Measurements from ENCODE around the gene MEIS2.

Gene MEIS2

DNA sequence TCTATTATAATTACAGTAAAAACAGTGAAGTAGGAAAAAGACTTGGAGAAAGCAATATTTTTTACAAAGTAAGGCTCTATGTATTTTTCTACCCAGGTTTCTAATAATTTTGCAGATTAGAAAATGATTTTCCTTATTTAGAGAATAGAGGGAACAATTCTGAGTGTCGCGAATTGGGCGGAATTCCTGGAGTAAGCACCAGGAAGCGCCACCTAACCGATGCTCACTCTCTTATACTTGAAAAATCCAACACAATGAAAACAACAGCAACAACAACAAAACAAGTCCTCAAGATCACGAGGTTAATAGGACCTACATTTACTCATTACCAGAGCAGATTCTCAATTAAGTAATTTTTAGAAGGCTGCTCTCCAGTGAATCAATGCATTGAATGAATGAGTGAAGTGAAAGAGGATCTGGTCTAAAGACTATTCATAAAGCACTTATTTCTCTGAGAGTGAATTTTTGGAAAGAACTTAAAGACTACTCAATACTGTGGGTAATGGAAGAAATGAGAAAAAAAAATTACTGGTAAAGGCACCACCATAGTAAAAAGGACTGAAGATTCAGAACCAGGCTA is 158.0 kb downstream of the MEIS2 start (continued):
- no peak for TF ChIP-seq MYNN (tag by site-specific recombination; IDR thresholded peaks at IDR 0.05; ENCODE audit: borderline replicate concordance)
- TF ChIP-seq KLF10 (tag by site-specific recombination; IDR thresholded peaks at IDR 0.05) = no peak
- TF ChIP-seq, protein P1, sequence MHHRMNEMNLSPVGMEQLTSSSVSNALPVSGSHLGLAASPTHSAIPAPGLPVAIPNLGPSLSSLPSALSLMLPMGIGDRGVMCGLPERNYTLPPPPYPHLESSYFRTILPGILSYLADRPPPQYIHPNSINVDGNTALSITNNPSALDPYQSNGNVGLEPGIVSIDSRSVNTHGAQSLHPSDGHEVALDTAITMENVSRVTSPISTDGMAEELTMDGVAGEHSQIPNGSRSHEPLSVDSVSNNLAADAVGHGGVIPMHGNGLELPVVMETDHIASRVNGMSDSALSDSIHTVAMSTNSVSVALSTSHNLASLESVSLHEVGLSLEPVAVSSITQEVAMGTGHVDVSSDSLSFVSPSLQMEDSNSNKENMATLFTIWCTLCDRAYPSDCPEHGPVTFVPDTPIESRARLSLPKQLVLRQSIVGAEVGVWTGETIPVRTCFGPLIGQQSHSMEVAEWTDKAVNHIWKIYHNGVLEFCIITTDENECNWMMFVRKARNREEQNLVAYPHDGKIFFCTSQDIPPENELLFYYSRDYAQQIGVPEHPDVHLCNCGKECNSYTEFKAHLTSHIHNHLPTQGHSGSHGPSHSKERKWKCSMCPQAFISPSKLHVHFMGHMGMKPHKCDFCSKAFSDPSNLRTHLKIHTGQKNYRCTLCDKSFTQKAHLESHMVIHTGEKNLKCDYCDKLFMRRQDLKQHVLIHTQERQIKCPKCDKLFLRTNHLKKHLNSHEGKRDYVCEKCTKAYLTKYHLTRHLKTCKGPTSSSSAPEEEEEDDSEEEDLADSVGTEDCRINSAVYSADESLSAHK (tag by site-specific recombination; IDR thresholded peaks at IDR 0.05) = no peak

GRCh38 chr15:36941798-36942197 is 158.6 kb downstream of the MEIS2 start:
- POLR2A ChIA-PET = no interaction called here
- Histone ChIP-seq H3K4me3 (ENCODE audit: low read depth, low read length) (no peak overlapping the region), H3K36me3 (ENCODE audit: control insufficient read depth in 2 of 2, insufficient read depth in 1 of 2, low read length in 2 of 2) (no peaks in the 10 kb centered on the region), H3K27ac (ENCODE audit: extremely low read depth, low read depth, low read length) (no peak overlapping the region), H3K4me1 (ENCODE audit: control insufficient read depth, insufficient read depth, low read length) (0 out of 2 replicates have a peak, but pooled peaks cover 2% of the 10 kb centered on the region), H3K9me3 (ENCODE audit: control insufficient read depth, insufficient read depth, low read depth, low read length) (no peaks in the 10 kb centered on the region)
- no peak for TF ChIP-seq HOXD13 (CRISPR knock-in tag; IDR thresholded peaks at IDR 0.05; ENCODE audit: borderline replicate concordance)
- TF ChIP-seq ZNF324 (tag by site-specific recombination; IDR thresholded peaks at IDR 0.05) = no peak
- no peak for TF ChIP-seq ZNF624 (tag by site-specific recombination; IDR thresholded peaks at IDR 0.05)
- TF ChIP-seq ZNF776 (tag by site-specific recombination; IDR thresholded peaks at IDR 0.05; ENCODE audit: borderline replicate concordance) = no peak
- CTCF ChIA-PET = no interaction called here

GRCh38 chr15:36940636-36941260 is 159.6 kb downstream of the MEIS2 start:
- Histone ChIP-seq H3K36me3 (ENCODE audit: control insufficient read depth in 2 of 2, insufficient read depth in 1 of 2, low read length in 2 of 2) (no peaks in the 10 kb centered on the region), H3K27ac (ENCODE audit: extremely low read depth, low read depth, low read length) (no peak overlapping the region), H3K4me3 (ENCODE audit: low read depth, low read length) (no peak overlapping the region), H3K9me3 (ENCODE audit: control insufficient read depth, insufficient read depth, low read depth, low read length) (no peaks in the 10 kb centered on the region), H3K4me1 (ENCODE audit: control insufficient read depth, insufficient read depth, low read length) (0 out of 2 replicates have a peak, but pooled peaks cover 2% of the 10 kb centered on the region)
- TF ChIP-seq ZNF692 (tag by site-specific recombination; IDR thresholded peaks at IDR 0.05) (no peak), ZNF248 (tag by site-specific recombination; IDR thresholded peaks at IDR 0.05) (no peak), YY2 (tag by site-specific recombination; IDR thresholded peaks at IDR 0.05) (no peak), ZNF24 (tag by site-specific recombination; IDR thresholded peaks at IDR 0.05) (no peak), ZNF335 (tag by site-specific recombination; conservative IDR thresholded peaks at IDR 0.05) (no peak), INSM2 (tag by site-specific recombination; IDR thresholded peaks at IDR 0.05) (no peak), ZNF169 (tag by site-specific recombination; IDR thresholded peaks at IDR 0.05) (no peak), ZNF223 (tag by site-specific recombination; IDR thresholded peaks at IDR 0.05) (no peak), CTCF (tag by site-specific recombination; IDR thresholded peaks at IDR 0.05) (no peak), SETDB1 (IDR thresholded peaks at IDR 0.05; ENCODE audit: insufficient read length, low read length) (no peak), ZNF555 (tag by site-specific recombination; conservative IDR thresholded peaks at IDR 0.05) (no peak), ZNF354C (tag by site-specific recombination; IDR thresholded peaks at IDR 0.05; ENCODE audit: borderline replicate concordance, low read depth) (no peak), KLF16 (tag by site-specific recombination; IDR thresholded peaks at IDR 0.05) (no peak)
- TF ChIP-seq, protein P2, sequence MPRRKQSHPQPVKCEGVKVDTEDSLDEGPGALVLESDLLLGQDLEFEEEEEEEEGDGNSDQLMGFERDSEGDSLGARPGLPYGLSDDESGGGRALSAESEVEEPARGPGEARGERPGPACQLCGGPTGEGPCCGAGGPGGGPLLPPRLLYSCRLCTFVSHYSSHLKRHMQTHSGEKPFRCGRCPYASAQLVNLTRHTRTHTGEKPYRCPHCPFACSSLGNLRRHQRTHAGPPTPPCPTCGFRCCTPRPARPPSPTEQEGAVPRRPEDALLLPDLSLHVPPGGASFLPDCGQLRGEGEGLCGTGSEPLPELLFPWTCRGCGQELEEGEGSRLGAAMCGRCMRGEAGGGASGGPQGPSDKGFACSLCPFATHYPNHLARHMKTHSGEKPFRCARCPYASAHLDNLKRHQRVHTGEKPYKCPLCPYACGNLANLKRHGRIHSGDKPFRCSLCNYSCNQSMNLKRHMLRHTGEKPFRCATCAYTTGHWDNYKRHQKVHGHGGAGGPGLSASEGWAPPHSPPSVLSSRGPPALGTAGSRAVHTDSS (tag by site-specific recombination; IDR thresholded peaks at IDR 0.05) = no peak
- CTCF ChIA-PET = no interaction called here
- POLR2A ChIA-PET = no interaction called here

All from HEK293 (cell line).